Uterus (tissue), 4 donors: Measurements from ENCODE around the gene RAP2C. TPM values are rescaled to one million over a fixed set of nuclear protein-coding genes. Genes with fewer than 3 reads are reported as not detected.

ENCODE experiments used
- DNase-seq, 2 donors: peaks; one replicate each; pipeline ENCODE4 v3.0.0-alpha.2; 2019 to 2020
- H3K27ac ChIP-seq, 2 donors: fragments of 200-600 bp; sonication (generic); 1 replicate in 1 of 2; 2 replicates in 1 of 2; pipeline ENCODE4 v1.5.1; 2016 to 2018
- H3K27me3 ChIP-seq, 2 donors: fragments of 200-600 bp; sonication (generic); one replicate each; pipeline ENCODE4 v1.5.1; 2018 to 2019; ENCODE audit warnings: control low read depth in 1 of 2
- H3K36me3 ChIP-seq, 2 donors: fragments of 200-600 bp; sonication (generic); one replicate each; pipeline ENCODE4 v1.5.1; 2019; ENCODE audit warnings: control low read depth in 1 of 2
- H3K4me1 ChIP-seq, 2 donors: fragments of 200-600 bp; sonication (generic); one replicate each; pipeline ENCODE4 v1.5.1; 2018 to 2019; ENCODE audit warnings: control low read depth in 1 of 2
- H3K4me3 ChIP-seq, 2 donors: fragments of 200-600 bp; sonication (generic); 1 replicate in 1 of 2; 2 replicates in 1 of 2; pipeline ENCODE4 v1.5.1; 2018 to 2019; ENCODE audit warnings: mild to moderate bottlenecking in 1 of 2
- H3K9me3 ChIP-seq, 2 donors: fragments of 200-600 bp; sonication (generic); one replicate each; pipeline ENCODE4 v1.5.1; 2019; ENCODE audit warnings: control low read depth in 1 of 2
- CTCF ChIP-seq, 4 experiments: fragments of 200-600 bp in 2 of 4; fragments of 450-650 bp in 2 of 4; sonication (generic) in 2 of 4; IDR thresholded peaks; one replicate each; pipeline ENCODE4 v1.5.1; 2016 to 2019; ENCODE audit warnings: antibody characterized with exemption in 4 of 4, mild to moderate bottlenecking in 2 of 4, moderate library complexity in 1 of 4
- POLR2A ChIP-seq, 2 donors: fragments of 450-650 bp; IDR thresholded peaks; one replicate each; pipeline ENCODE4 v1.6.1; 2016; ENCODE audit warnings: antibody characterized with exemption in 2 of 2, mild to moderate bottlenecking in 1 of 2, moderate library complexity in 1 of 2
- intact Hi-C: fragments of 100-400 bp; cut with DNase I; formaldehyde crosslinking; loops from one replicate; pipeline ENCODE4 v1.15.1; 2023; ENCODE audit warnings: low total_unique reads
- total RNA-seq, 4 donors: library from RNA; depleted of rRNA in 3 of 4; stranded (reverse); fragments of >200 nt in 3 of 4; gene quantifications; one replicate each; pipeline versions ENCODE4 v1.1.0 to v1.2.4, GENCODE V29; 2014 to 2023
- donor health status: DM: yes; HTN: yes; CAD: no.

The RAP2C gene
- total RNA-seq, 4 donors from 2014 or later: 68.6 to 146 (median 111) TPM

- H3K4me3 ChIP-seq: peak overlapping the region; percentile 64 to 74
- no peaks in the 10 kb centered on the region for H3K4me1 ChIP-seq
- DNase-seq: no peak
- TF ChIP-seq POLR2A (IDR thresholded peaks at IDR 0.05) (no peak), CTCF (IDR thresholded peaks at IDR 0.05) (no peak)
- H3K36me3 ChIP-seq: no peaks in the 10 kb centered on the region
- intact Hi-C loops: no loop called here
- H3K27me3 ChIP-seq: no peaks in the 10 kb centered on the region
- H3K9me3 ChIP-seq: no peaks in the 10 kb centered on the region
- peak overlapping the region; percentile 89 to 99 for H3K27ac ChIP-seq
Observed at GRCh38 chrX:132214518-132214917, 4.7 kb downstream of the RAP2C start.

GRCh38 chrX:132209527-132209926 lies 9.7 kb downstream of the RAP2C start:
- H3K27ac ChIP-seq: peak overlapping the region; percentile 89 to 99
- TF ChIP-seq CTCF (IDR thresholded peaks at IDR 0.05): no peak
- TF ChIP-seq POLR2A (IDR thresholded peaks at IDR 0.05): no peak
- intact Hi-C loops: no loop called here
- H3K4me3 ChIP-seq: peak overlapping the region in 1 of 2 donors; percentile 10
- no peaks in the 10 kb centered on the region for H3K9me3 ChIP-seq
- H3K4me1 ChIP-seq: no peaks in the 10 kb centered on the region
- no peaks in the 10 kb centered on the region for H3K36me3 ChIP-seq
- DNase-seq: no peak
- no peaks in the 10 kb centered on the region for H3K27me3 ChIP-seq

- Histone ChIP-seq H3K27ac (peak overlapping the region; percentile 63 to 99), H3K4me1 (no peaks in the 10 kb centered on the region), H3K36me3 (no peaks in the 10 kb centered on the region), H3K27me3 (no peaks in the 10 kb centered on the region), H3K9me3 (no peaks in the 10 kb centered on the region), H3K4me3 (no peak overlapping the region)
- TF ChIP-seq POLR2A (IDR thresholded peaks at IDR 0.05) (no peak), CTCF (IDR thresholded peaks at IDR 0.05) (no peak)
- intact Hi-C loops: no loop called here
- DNase-seq: no peak
Observed at GRCh38 chrX:132208422-132208821, 10.8 kb downstream of the RAP2C start.

GRCh38 chrX:132207996-132208395 lies 11.3 kb downstream of the RAP2C start:
- H3K4me3 ChIP-seq: no peak overlapping the region
- H3K9me3 ChIP-seq: no peaks in the 10 kb centered on the region
- intact Hi-C loops: no loop called here
- no peaks in the 10 kb centered on the region for H3K36me3 ChIP-seq
- H3K27me3 ChIP-seq: no peaks in the 10 kb centered on the region
- H3K27ac ChIP-seq: peak overlapping the region; percentile 63 to 99
- TF ChIP-seq CTCF (IDR thresholded peaks at IDR 0.05) (no peak), POLR2A (IDR thresholded peaks at IDR 0.05) (no peak)
- DNase-seq: no peak
- H3K4me1 ChIP-seq: no peaks in the 10 kb centered on the region

GRCh38 chrX:132206259-132206658 lies 13.0 kb downstream of the RAP2C start:
- H3K27me3 ChIP-seq: no peaks in the 10 kb centered on the region
- no peak for DNase-seq
- intact Hi-C loops: no loop called here
- H3K4me3 ChIP-seq: peak overlapping the region in 1 of 2 donors; percentile 2
- no peaks in the 10 kb centered on the region for H3K36me3 ChIP-seq
- TF ChIP-seq POLR2A (IDR thresholded peaks at IDR 0.05): no peak
- TF ChIP-seq CTCF (IDR thresholded peaks at IDR 0.05): no peak
- peak overlapping the region; percentile 63 to 99 for H3K27ac ChIP-seq
- no peaks in the 10 kb centered on the region for H3K4me1 ChIP-seq
- H3K9me3 ChIP-seq: no peaks in the 10 kb centered on the region
